Panc1 (cell line): ENCODE results near the gene SECTM1. TPM values are rescaled to one million over a fixed set of nuclear protein-coding genes. Genes with fewer than 3 reads are reported as not detected.

Source experiments
- ATAC-seq: fragments of 200-7000 bp; cut with Tn5 transposase; 2 replicates; pipeline ENCODE4 v1.9.1; 2020; ENCODE audit warnings: mild to moderate bottlenecking, moderate library complexity
- BruUV-seq: library from RNA; stranded (reverse); fragments of 400-500 nt; replicated peaks from 2 replicates; lab custom pipeline; 2021; lab: Mats Ljungman, UMichigan
- CTCF ChIA-PET: fragments of 300-600 bp; sonication (Branson Sonifier 250); formaldehyde crosslinking; loops from one replicate; lab custom pipeline; 2022; ENCODE audit warnings: antibody characterized with exemption; lab: Charles Lee
- POLR2A ChIA-PET: fragments of 300-600 bp; sonication (Branson Sonifier 250); formaldehyde crosslinking; loops from one replicate; lab custom pipeline; 2022; ENCODE audit warnings: antibody characterized with exemption; lab: Charles Lee
- DNase-seq: peaks from one replicate; pipeline ENCODE4 v3.0.0-alpha.2; 2010; ENCODE audit warnings: low read depth, low spot score
- H3K27ac ChIP-seq: 2 replicates; pipeline ENCODE4 v1.5.1; 2011; ENCODE audit warnings: mild to moderate bottlenecking, low read length, inconsistent platforms
- H3K27me3 ChIP-seq: fragments of 200-500 bp; sonication (Bioruptor generic); 2 replicates; pipeline ENCODE4 v1.6.0; 2014; ENCODE audit warnings: low read length, inconsistent platforms; ENCODE audit not compliant: control insufficient read depth, insufficient read depth
- H3K36me3 ChIP-seq: fragments of 200-500 bp; sonication (Bioruptor generic); 2 replicates; pipeline ENCODE4 v1.5.1; 2014; ENCODE audit warnings: inconsistent platforms, mild to moderate bottlenecking, low read length, moderate library complexity; ENCODE audit not compliant: control insufficient read depth, insufficient read depth
- H3K4me1 ChIP-seq: 2 replicates; pipeline ENCODE4 v1.5.1; 2011; ENCODE audit warnings: inconsistent platforms, mild to moderate bottlenecking, low read length, moderate library complexity; ENCODE audit not compliant: control insufficient read depth, insufficient read depth
- H3K4me3 ChIP-seq, 2 experiments: 2 replicates each; pipeline ENCODE4 v1.5.1; 2011 to 2012; ENCODE audit warnings: low read depth in 2 of 2, low read length in 2 of 2, mild to moderate bottlenecking in 2 of 2, inconsistent platforms in 1 of 2, moderate library complexity in 1 of 2
- H3K9me3 ChIP-seq: fragments of 200-500 bp; sonication (Bioruptor generic); 2 replicates; pipeline ENCODE4 v1.5.1; 2014; ENCODE audit warnings: low read depth, mild to moderate bottlenecking, inconsistent platforms, low read length, moderate library complexity; ENCODE audit not compliant: control insufficient read depth, insufficient read depth
- POLR2AphosphoS5 ChIP-seq: IDR thresholded peaks from 2 replicates; pipeline ENCODE4 v1.6.1; 2012; ENCODE audit warnings: mild to moderate bottlenecking, low read depth, low read length, moderate library complexity
- SIN3A ChIP-seq: IDR thresholded peaks from 2 replicates; pipeline ENCODE4 v1.6.1; 2012; ENCODE audit warnings: low read depth, mild to moderate bottlenecking, low read length, moderate library complexity, borderline replicate concordance; ENCODE audit not compliant: insufficient read depth
- TCF7L2 ChIP-seq: IDR thresholded peaks from 2 replicates; pipeline ENCODE4 v1.6.1; 2011; ENCODE audit warnings: mild to moderate bottlenecking, low read depth, low read length, inconsistent platforms
- in situ Hi-C: cut with HindIII; loops from 2 replicates; pipeline ENCODE4 v1.10.0; 2016; ENCODE audit warnings: low sequenced_read_pairs, low pct_unique_long_range_greater_than_20kb
- intact Hi-C: fragments of 100-400 bp; cut with micrococcal nuclease; formaldehyde crosslinking; loops from one replicate; pipeline ENCODE4 v1.10.0; 2022; ENCODE audit not compliant: unreplicated experiment
- total RNA-seq: library from RNA; stranded (reverse); gene quantifications from one replicate; pipeline ENCODE4 v1.2.1, GENCODE V29; 2021; ENCODE audit not compliant: unreplicated experiment
- TF ChIP-seq, protein P1 (sequence below), 2 experiments: IDR thresholded peaks; 2 replicates each; pipeline ENCODE4 v1.6.1; 2011 to 2012; ENCODE audit warnings: low read depth in 2 of 2, control low read depth in 1 of 2, low read length in 1 of 2, mild to moderate bottlenecking in 1 of 2, moderate library complexity in 1 of 2; ENCODE audit not compliant: insufficient read depth in 1 of 2
- TF ChIP-seq, protein P2 (sequence below): fragments of 450-650 bp; IDR thresholded peaks from 2 replicates; pipeline ENCODE4 v1.5.1; 2017; ENCODE audit warnings: mild to moderate bottlenecking

The SECTM1 gene
- total RNA-seq, 1 experiment from 2014 or later, result 5.4 TPM

DNA sequence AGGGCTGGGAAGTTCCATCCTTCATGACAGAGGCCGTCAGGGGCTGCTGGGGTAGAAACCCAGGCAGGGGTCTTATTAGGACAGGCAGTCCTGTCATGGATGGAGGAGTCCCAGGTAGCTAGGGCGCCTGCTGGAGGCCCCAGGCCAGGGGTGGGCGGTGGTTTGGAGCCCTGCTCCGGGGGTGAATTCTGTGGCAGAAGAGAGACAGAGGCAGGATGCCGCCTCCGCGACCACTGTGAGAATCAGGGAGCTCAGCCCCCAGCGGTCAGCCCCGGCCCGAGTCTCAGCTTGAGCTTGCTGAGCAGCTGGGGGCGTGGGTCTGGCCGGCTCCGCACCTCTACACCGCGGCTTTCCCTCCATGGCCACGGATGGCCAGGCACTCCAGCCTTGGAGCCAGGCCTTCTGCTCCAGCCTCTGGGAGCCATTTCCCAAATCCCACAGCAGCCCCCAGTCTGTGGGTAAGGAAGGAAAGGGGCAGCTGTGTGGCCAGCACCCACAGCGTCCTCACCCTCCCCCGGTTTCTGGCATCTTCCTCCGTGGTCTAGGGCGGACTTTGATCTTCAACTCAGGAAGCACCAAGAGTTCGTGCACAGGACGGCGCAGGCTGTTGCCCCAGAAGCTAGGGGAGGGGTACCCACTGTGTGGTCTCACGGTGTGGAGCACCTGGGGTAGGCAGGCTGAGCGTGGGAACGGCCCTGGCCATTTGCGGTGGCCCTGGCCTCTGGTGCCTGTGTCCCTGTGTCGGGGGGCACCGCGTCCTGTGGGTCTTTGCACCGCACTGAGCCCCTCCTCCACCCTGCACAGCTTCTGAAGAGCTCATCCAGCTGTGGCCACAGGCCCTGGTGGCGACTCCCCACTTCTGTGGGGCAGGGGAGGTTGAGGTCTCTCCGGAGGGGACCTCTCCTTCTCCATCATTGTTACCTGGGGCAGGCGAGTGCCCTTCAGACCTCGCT lies 30.3 kb downstream of the SECTM1 start:
- CTCF ChIA-PET, result interaction anchor here (0.6 kb wide), 1 partner anchor 120 kb away, joined by 9 read pairs; no protein-coding TSS in a partner anchor

DNA sequence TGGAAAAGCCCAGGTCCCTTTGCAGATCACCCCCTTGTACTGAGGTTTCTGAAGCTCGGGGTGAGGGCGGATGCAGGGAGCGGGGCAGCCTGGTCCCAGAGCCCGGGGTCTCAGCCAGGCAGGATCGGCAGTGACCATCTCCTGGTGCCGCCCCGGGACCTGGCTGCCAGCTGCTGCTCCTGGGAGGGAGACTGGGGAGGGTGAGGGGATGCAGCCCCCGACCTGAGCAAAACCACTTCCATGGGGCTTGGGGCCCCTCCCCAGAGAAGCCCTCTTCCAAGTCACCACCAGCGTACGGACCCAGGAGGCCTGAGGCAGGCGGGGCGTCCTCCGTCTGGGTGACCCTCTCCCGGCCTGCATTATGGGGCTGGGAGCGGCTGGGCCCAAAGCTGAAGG lies 31.0 kb downstream of the SECTM1 start:
- H3K36me3 ChIP-seq, result no peaks in the 10 kb centered on the region
- CTCF ChIA-PET, result no interaction called here
- TF ChIP-seq, protein P1, sequence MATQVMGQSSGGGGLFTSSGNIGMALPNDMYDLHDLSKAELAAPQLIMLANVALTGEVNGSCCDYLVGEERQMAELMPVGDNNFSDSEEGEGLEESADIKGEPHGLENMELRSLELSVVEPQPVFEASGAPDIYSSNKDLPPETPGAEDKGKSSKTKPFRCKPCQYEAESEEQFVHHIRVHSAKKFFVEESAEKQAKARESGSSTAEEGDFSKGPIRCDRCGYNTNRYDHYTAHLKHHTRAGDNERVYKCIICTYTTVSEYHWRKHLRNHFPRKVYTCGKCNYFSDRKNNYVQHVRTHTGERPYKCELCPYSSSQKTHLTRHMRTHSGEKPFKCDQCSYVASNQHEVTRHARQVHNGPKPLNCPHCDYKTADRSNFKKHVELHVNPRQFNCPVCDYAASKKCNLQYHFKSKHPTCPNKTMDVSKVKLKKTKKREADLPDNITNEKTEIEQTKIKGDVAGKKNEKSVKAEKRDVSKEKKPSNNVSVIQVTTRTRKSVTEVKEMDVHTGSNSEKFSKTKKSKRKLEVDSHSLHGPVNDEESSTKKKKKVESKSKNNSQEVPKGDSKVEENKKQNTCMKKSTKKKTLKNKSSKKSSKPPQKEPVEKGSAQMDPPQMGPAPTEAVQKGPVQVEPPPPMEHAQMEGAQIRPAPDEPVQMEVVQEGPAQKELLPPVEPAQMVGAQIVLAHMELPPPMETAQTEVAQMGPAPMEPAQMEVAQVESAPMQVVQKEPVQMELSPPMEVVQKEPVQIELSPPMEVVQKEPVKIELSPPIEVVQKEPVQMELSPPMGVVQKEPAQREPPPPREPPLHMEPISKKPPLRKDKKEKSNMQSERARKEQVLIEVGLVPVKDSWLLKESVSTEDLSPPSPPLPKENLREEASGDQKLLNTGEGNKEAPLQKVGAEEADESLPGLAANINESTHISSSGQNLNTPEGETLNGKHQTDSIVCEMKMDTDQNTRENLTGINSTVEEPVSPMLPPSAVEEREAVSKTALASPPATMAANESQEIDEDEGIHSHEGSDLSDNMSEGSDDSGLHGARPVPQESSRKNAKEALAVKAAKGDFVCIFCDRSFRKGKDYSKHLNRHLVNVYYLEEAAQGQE (IDR thresholded peaks at IDR 0.05; ENCODE audit: insufficient read depth in 1 of 2, low read depth in 2 of 2, low read length in 1 of 2), result no peak
- TF ChIP-seq POLR2AphosphoS5, result no peak
- TF ChIP-seq, protein P2, sequence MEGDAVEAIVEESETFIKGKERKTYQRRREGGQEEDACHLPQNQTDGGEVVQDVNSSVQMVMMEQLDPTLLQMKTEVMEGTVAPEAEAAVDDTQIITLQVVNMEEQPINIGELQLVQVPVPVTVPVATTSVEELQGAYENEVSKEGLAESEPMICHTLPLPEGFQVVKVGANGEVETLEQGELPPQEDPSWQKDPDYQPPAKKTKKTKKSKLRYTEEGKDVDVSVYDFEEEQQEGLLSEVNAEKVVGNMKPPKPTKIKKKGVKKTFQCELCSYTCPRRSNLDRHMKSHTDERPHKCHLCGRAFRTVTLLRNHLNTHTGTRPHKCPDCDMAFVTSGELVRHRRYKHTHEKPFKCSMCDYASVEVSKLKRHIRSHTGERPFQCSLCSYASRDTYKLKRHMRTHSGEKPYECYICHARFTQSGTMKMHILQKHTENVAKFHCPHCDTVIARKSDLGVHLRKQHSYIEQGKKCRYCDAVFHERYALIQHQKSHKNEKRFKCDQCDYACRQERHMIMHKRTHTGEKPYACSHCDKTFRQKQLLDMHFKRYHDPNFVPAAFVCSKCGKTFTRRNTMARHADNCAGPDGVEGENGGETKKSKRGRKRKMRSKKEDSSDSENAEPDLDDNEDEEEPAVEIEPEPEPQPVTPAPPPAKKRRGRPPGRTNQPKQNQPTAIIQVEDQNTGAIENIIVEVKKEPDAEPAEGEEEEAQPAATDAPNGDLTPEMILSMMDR, result no peak
- TF ChIP-seq SIN3A, result no peak
- TF ChIP-seq TCF7L2, result no peak
- H3K27ac ChIP-seq, result no peak overlapping the region
- H3K4me3 ChIP-seq, result no peak overlapping the region
- peaks cover 39% of the 10 kb centered on the region for H3K4me1 ChIP-seq
- no peak for ATAC-seq
- POLR2A ChIA-PET, result no interaction called here
- BruUV-seq, result no TSS peak
- H3K9me3 ChIP-seq, result no peaks in the 10 kb centered on the region
- in situ Hi-C loops (no loop called here), intact Hi-C loops (no loop called here)
- H3K27me3 ChIP-seq, result no peaks in the 10 kb centered on the region
- DNase-seq, result no peak

More for the DNA sequence above, 30.3 kb downstream of the SECTM1 start:
- no peak overlapping the region for H3K27ac ChIP-seq
- intact Hi-C loops, result no loop called here
- in situ Hi-C loops, result no loop called here
- no peak for TF ChIP-seq TCF7L2
- TF ChIP-seq, protein P2, result no peak
- TF ChIP-seq, protein P1 (IDR thresholded peaks at IDR 0.05; ENCODE audit: insufficient read depth in 1 of 2, low read depth in 2 of 2, low read length in 1 of 2), result no peak
- TF ChIP-seq SIN3A, result no peak
- no peak overlapping the region for H3K4me3 ChIP-seq
- ATAC-seq (no peak), DNase-seq (no peak)
- POLR2A ChIA-PET, result interaction anchor here (0.7 kb wide), 1 partner anchor 504 kb away, joined by 9 read pairs; no protein-coding TSS in a partner anchor
- no peaks in the 10 kb centered on the region for H3K36me3 ChIP-seq
- BruUV-seq, result no TSS peak
- H3K9me3 ChIP-seq, result no peaks in the 10 kb centered on the region
- peaks cover 32% of the 10 kb centered on the region for H3K4me1 ChIP-seq
- H3K27me3 ChIP-seq, result no peaks in the 10 kb centered on the region
